ENCODE results near the gene PDE4B.

- no peak for TF ChIP-seq CTCF (IDR thresholded peaks at IDR 0.05)
- no peak for TF ChIP-seq POLR2A (IDR thresholded peaks at IDR 0.05; ENCODE audit: low read depth)
Measured at GRCh38 chr1:66028035-66028434, 235.3 kb downstream of the PDE4B start.

Data from esophagus muscularis mucosa (tissue), 3 donors.